Measurements from ENCODE around the gene ZNF646.
"Not testable (repeated sequence)": the region's sequence is repeated elsewhere in the genome, so short reads cannot be mapped to it uniquely, and the experiment has no call there.

Gene ZNF646

DNA sequence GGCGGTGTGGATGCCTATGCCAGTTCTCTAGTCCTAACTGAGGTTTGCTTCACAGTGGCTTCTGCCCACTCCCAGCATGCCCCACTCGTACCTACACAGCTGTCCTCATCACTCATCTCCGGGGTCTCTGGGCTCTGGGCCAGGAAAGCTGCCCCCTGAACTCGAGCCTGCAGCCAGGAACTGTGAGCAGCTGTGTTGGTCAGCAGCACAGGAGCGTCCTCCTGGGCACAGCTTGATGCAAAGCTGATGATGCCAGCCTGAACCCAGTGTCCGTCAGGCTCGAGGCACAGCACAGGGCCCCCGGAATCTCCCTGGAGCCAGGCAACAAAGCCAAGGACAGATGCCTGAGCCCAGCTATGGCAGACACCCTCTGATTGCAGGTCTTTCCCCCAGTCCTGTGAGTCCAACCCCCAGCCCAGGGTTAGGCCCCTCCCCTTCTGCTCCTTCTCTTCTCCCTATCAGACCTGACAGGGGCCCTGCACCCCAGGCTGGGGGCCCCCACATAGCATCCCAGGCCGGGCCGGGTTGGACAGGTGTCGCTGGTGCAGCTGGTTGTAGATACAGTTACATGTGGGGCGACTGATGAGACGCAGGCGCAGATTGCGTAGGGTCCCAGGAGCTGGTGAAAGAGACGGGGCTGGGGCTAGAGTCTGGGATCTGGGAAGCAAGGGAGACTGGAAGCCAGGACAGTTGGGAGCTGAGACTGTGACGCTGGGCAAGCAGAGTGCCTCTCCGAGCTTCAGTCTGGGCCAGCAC is 11.8 kb downstream of the ZNF646 start:
- no peak for DNase-seq

- DNase-seq: no peak
Measured at GRCh38 chr16:31086629-31086906, 12.3 kb downstream of the ZNF646 start.

GRCh38 chr16:31087481-31087880 is 13.3 kb downstream of the ZNF646 start:
- no peak for DNase-seq

DNA sequence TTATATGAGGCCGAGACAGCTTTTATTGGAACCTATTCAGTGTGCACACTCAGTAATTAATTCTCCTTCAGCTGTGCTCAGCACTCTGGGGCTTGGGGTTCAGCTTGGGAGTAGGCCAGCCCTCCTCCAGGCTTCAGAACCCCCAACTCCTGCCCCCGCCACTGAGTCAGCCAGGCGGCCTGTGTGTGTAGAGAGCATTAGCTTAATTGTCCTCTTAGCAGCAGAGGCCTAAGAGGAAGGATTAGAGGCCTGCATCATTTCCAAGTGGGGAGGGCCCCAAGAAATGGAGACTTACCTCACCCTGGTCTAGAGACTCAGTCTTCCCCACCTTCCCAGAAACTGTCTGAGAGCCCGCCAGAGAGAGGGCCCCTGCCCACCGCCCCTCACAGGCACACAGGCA is 13.7 kb downstream of the ZNF646 start:
- DNase-seq: no peak

- no peak for DNase-seq
Measured at GRCh38 chr16:31088459-31089183, 14.4 kb downstream of the ZNF646 start, which contains the start of gene PRSS53. PRSS53 (minus strand) TSS chr16:31088943; CDS start chr16:31088809, 134 bp downstream.

DNA sequence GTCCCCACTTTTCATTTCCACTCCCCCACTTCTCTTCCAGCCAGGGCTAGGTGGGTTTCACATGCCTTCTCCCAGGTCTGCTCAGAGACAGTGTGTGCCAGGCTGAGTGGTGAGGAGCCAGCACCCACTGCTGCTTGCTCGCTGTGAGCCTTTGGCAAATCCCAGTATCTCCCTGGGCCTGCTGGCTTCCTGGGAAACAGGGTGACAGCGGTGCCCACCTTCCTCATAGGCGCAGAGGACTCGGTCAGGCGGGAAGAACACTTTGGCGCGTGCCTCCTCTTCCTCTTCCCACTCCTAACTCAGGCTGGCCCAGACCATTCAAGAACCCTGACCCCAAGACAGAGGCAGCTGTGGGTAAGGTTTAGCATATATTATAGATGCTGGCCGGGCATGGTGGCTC is 15.0 kb downstream of the ZNF646 start:
- no peak for DNase-seq

DNA sequence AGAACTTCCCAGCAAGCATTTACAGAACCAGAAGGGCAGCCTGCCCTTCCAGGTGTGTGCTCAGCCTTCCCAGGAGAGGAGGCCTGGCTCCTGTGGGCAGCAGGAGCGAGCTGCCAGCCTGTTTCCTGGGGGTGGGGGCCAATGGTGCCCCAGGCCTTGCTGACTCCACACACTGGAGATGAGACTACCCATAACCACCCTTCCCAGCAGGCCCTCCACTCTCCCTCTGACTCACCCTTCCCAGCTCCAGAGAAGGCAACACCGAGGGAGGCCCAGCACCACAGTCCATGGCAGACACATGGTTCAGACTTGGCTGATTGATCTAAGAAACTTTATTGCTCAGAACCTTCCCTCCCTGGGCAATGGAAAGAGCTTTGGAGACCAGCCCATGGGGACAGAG is 16.3 kb downstream of the ZNF646 start:
- no peak for DNase-seq

GRCh38 chr16:31092330-31092729 is 18.1 kb downstream of the ZNF646 start:
- DNase-seq: no peak

GRCh38 chr16:31093132-31093703 is 19.0 kb downstream of the ZNF646 start:
- DNase-seq: no peak

GRCh38 chr16:31094088-31094423 is 19.8 kb downstream of the ZNF646 start:
- DNase-seq: no peak

DNA sequence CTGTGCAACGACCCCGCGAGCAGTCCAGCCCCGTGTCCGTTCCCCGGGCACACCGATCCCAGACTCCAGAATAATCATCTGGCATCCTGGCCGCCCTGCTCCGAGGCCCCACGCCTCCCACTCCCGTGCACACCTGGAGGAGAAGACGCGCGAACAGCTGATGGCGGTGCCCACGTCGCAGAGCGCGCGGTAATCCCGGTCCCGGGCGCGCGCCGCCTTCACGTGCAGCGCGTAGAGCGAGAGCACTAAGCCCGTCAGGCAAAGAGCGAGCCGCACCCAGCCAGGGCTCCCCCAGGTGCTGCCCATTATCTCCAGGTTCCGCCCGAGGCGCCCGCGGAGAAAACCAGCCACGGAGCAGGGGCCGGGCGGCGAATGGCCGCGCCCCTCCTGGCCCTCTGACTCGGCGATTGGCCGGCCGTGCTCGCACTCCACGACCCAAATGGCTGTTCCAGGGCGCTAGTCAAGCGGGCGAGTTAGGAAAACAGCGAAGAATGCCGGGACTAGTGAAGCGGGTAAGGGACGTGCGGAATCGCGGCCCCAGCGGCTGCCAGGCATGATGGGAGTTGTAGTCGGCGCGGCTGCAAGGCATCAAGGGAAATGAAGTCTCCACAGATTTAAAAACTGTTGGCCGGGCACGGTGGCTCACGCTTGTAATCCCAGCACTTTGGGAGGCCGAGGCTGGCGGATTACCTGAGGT is 20.4 kb downstream of the ZNF646 start, which contains the start of gene VKORC1:
TSS of gene VKORC1 (minus strand) at position 374 of the 697 bp plus-strand sequence. CDS start at position 306, 68 bp downstream.
- DNase-seq: peak; percentile 95

GRCh38 chr16:31099860-31100638 is 25.8 kb downstream of the ZNF646 start:
- DNase-seq: no peak

DNA sequence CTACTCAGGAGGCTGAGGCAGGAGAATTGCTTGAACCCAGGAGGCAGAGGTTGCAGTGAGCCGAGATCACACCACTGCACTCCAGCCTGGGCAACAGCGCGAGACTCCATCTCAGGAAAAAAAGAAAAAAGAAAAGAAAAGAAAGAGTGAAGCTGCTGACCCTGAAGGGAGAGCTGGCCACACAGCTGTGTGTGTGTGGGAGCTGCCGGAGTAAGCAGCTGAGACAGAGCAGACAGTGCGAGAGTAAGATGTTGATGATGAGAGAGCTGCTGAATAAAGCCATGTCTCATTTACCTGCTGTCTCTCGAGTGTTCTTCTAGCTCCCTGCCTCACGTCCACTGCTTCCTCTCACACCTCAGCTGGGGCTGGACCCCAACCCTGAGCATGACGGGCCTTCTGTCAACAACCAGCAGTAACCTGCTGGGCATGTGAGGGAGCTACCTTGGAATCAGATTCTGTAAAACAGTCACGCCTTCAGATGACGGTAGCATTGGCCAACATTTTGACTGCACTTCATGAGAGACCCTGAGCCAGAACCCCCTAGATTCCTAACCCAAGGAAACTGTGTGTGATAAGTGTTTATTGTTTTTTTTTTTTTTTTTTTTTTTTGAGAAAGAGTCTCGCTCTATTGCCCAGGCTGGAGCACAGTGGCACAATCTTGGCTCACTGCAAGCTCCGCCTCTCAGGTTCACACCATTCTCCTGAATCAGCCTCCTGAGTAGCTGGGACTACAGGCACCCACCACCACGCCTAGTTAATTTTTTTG is 26.8 kb downstream of the ZNF646 start:
- DNase-seq: not testable (repeated sequence)

GRCh38 chr16:31105677-31106213 is 31.5 kb downstream of the ZNF646 start:
- peak; percentile 53 for DNase-seq

DNA sequence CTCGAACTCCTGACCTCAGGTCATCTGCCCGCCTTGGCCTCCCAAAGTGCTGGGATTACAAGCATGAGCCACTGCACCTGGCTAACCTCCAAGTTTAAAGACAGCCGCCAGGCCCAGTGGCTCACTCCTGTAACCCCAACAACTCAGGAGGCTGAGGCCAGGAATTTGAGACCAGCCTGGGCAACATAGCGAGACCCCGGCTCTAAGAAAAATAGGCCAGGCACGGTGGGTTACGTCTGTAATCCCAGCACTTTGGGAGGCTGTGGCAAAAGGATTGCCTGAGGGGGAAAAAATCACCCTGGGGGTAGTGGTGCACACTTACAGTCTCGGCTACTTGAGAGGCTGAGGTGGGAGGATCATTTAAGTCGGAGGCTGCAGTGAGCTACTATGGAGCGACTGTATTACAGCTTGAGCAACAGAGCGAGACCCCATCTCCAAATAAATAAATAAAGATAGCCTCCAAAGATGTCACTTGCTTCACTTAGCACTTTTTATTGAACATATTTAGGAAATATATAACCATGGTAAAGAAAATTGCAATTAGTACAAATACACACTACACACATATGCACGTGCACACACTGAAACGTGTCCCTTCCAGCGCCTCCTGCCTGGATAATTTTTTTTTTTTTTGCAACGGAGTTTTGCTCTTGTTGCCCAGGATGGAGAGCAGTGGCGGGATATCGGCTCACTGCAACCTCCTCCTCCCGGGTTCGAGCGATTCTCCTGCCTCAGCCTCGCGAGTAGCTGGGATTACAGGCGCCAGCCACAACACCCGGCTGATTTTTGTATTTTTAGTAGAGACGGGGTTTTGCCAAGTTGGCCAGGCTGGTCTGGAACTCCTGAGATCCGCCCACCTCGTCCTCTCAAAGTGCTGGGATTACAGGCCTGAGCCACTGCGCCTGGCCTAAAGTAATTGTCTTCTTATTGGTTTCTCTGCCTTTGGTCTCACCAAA is 32.6 kb downstream of the ZNF646 start:
- no peak for DNase-seq

DNA sequence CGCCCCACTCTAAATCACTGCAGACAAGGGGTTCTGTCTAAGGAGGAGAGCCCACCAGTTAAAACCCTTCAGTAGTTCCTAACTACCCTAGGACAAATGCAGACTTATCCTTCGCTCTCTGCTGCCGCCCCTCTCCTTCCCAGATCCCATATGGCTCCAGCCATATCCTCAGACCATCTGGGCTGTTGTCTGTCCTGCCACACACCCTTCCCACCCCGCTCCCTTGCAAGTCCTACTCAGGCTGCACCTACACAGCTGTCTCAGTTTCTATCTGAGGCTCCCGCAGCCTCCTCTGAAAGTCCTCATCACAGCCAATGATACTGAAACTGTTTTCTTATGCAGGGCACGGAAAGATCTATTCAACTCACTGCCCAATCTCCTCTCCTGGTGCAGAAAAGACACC is 33.2 kb downstream of the ZNF646 start:
- no peak for DNase-seq

DNA sequence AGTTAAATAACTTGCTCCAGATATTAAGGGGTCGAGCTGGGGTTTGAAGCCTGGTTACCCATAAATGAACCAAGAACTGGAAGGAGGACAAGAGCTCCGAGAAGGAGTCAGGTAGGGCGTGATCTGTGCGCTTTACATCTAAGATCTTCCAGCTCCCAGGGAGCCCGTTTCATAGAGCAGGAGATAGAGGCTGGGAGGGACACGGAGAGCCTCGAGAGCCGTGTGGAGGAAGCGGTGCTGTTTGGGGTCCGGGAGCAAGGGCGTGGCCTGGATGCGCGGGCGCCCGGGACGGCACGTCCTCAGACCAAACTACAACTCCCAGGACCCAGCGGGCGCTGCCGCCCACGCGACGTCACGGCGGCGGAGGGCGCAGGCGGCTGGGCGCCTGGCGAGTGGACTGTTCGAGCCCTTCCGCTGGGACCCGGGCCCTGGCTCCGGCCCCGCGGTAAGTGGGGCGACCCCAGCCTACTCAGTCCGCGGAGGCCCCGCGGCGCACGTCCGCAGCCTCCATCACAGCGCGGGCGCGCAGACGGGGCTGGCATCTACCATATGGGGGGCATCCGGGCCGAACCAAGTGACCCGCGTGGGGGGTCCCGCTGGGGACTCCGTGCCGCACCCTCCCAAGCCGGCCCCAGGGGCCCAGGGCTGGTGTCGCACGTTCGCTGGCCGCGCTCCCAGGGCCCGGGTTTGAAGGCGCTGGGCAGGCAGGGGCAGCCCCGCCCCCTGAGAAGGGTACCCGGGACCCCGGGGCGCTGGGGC is 34.0 kb downstream of the ZNF646 start, which contains the start of gene BCKDK:
TSS of gene BCKDK (plus strand) at position 352 of the 759 bp plus-strand sequence. CDS start 838 bp downstream, outside the sequence.
- no peak for DNase-seq

DNA sequence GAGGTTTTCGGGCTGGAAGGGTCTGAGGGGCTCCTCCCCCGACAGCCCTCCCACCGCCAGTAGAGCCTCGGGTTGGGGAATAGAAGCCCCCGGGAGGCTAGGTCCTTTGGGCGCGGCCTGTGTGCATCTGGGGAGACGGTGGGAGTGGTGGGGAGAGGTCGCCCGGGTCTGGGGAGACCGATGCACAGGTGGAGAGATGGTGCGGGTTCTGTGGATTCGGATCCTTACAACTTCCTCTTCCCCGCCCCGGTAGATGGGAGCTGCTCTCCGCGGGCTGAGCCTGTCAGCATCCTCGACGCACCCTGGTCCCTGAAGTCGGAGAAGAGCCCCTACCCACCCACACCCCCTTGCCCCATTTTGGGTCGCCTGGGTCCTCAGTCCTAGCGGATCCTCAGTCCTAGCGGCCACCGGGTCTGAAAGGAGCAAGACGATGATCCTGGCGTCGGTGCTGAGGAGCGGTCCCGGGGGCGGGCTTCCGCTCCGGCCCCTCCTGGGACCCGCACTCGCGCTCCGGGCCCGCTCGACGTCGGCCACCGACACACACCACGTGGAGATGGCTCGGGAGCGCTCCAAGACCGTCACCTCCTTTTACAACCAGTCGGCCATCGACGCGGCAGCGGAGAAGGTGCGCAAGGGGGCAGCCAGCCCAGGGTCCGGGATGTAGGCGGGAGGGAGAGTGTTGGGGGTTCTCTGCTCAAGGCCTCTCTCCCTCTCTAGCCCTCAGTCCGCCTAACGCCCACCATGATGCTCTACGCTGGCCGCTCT is 34.8 kb downstream of the ZNF646 start:
- DNase-seq: no peak

DNA sequence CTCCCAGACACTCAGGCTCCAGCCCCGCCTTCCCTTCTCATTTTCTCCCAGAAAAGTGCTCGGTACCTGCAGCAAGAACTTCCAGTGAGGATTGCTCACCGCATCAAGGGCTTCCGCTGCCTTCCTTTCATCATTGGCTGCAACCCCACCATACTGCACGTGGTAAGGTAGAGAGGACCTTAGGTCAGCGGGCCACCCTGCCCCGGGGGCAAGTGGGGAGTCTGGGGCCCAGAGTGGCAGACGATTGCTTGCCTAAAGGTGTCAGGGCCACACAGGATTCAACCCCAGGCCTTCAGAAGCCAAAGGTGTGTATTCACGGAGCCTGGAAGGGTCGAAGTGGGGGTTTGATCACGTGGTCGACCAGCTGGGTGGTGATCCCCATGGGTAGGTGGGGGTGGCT is 35.4 kb downstream of the ZNF646 start:
- DNase-seq: no peak
